WTC11 (cell line): Measurements from ENCODE around the gene FDXACB1. TPM values are rescaled to one million over a fixed set of nuclear protein-coding genes. Genes with fewer than 3 reads are reported as not detected.

ENCODE experiments used
- ATAC-seq: fragments of 200-7000 bp; cut with Tn5 transposase; 2 replicates; pipeline ENCODE4 v1.10.0; 2021; ENCODE audit warnings: mild to moderate bottlenecking, moderate library complexity
- CTCF ChIA-PET: fragments of 300-600 bp; sonication (Branson Sonifier 250); formaldehyde crosslinking; loops from one replicate; lab custom pipeline; 2021; ENCODE audit warnings: antibody characterized with exemption; lab: Charles Lee
- POLR2A ChIA-PET: fragments of 350-600 bp; sonication (Branson Sonifier 250); formaldehyde crosslinking; loops from one replicate; lab custom pipeline; 2021; ENCODE audit warnings: antibody characterized with exemption; lab: Charles Lee
- DNase-seq: peaks from one replicate; pipeline ENCODE4 v3.0.0; 2021; ENCODE audit warnings: low spot score
- H3K27ac Mint-ChIP-seq: 2 replicates; pipeline ENCODE4 v1.8.0; 2021; ENCODE audit warnings: mixed read lengths
- H3K27me3 Mint-ChIP-seq: 2 replicates; pipeline ENCODE4 v1.8.0; 2021; ENCODE audit warnings: low read depth, mild to moderate bottlenecking, moderate library complexity, mixed read lengths
- H3K36me3 Mint-ChIP-seq: 2 replicates; pipeline ENCODE4 v1.8.0; 2021; ENCODE audit warnings: mixed read lengths
- H3K4me1 Mint-ChIP-seq: 2 replicates; pipeline ENCODE4 v1.8.0; 2022; ENCODE audit warnings: mixed read lengths
- H3K4me3 Mint-ChIP-seq: 2 replicates; pipeline ENCODE4 v1.8.0; 2021; ENCODE audit warnings: mild to moderate bottlenecking, moderate library complexity, mixed read lengths
- H3K9me3 Mint-ChIP-seq: 2 replicates; pipeline ENCODE4 v1.8.0; 2021; ENCODE audit warnings: mixed read lengths
- AFF4 ChIP-seq: sonication (generic); formaldehyde crosslinking; IDR thresholded peaks from 2 replicates; pipeline ENCODE4 v1.8.1; 2023; ENCODE audit warnings: mild to moderate bottlenecking, missing genetic modification reagents, borderline replicate concordance
- AR ChIP-seq: fragments of 250-450 bp; sonication (Bioruptor Pico); IDR thresholded peaks from 2 replicates; pipeline ENCODE4 v1.9.0; 2021; ENCODE audit warnings: mild to moderate bottlenecking
- ERG ChIP-seq: fragments of 250-450 bp; sonication (Bioruptor Pico); IDR thresholded peaks from 2 replicates; pipeline ENCODE4 v1.8.0; 2021; ENCODE audit warnings: mild to moderate bottlenecking
- ESRRA ChIP-seq: sonication (generic); formaldehyde crosslinking; IDR thresholded peaks from 2 replicates; pipeline ENCODE4 v1.8.1; 2022; ENCODE audit warnings: mild to moderate bottlenecking, missing genetic modification reagents, borderline replicate concordance
- HMGXB4 ChIP-seq: sonication (generic); formaldehyde crosslinking; IDR thresholded peaks from 2 replicates; pipeline ENCODE4 v1.8.1; 2023; ENCODE audit warnings: mild to moderate bottlenecking, moderate library complexity, missing genetic modification reagents
- JUN ChIP-seq: sonication (generic); formaldehyde crosslinking; IDR thresholded peaks from 2 replicates; pipeline ENCODE4 v1.8.0; 2023; ENCODE audit warnings: mild to moderate bottlenecking, missing genetic modification reagents
- OVOL2 ChIP-seq: fragments of 250-450 bp; sonication (Bioruptor Pico); IDR thresholded peaks from 2 replicates; pipeline ENCODE4 v1.9.0; 2021; ENCODE audit warnings: mild to moderate bottlenecking, borderline replicate concordance
- SMAD3 ChIP-seq: sonication (generic); formaldehyde crosslinking; IDR thresholded peaks from 2 replicates; pipeline ENCODE4 v1.8.0; 2022; ENCODE audit warnings: missing genetic modification reagents, mild to moderate bottlenecking, borderline replicate concordance
- SMAD4 ChIP-seq: sonication (generic); formaldehyde crosslinking; IDR thresholded peaks from 2 replicates; pipeline ENCODE4 v1.8.0; 2022; ENCODE audit warnings: mild to moderate bottlenecking, missing genetic modification reagents
- SP1 ChIP-seq: sonication (generic); formaldehyde crosslinking; conservative IDR thresholded peaks from 2 replicates; pipeline ENCODE4 v1.8.1; 2022; ENCODE audit warnings: missing genetic modification reagents
- ZNF281 ChIP-seq: sonication (generic); formaldehyde crosslinking; IDR thresholded peaks from 2 replicates; pipeline ENCODE4 v1.8.0; 2023; ENCODE audit warnings: mild to moderate bottlenecking, missing genetic modification reagents
- ZNF317 ChIP-seq: sonication (generic); formaldehyde crosslinking; IDR thresholded peaks from 2 replicates; pipeline ENCODE4 v1.8.1; 2023; ENCODE audit warnings: low read depth, mild to moderate bottlenecking, moderate library complexity, missing genetic modification reagents, borderline replicate concordance
- ZNF423 ChIP-seq: fragments of 250-450 bp; sonication (Bioruptor Pico); IDR thresholded peaks from 2 replicates; pipeline ENCODE4 v2.1.2; 2022; ENCODE audit warnings: mild to moderate bottlenecking, moderate library complexity
- ZNF671 ChIP-seq: fragments of 250-450 bp; sonication (Bioruptor Pico); IDR thresholded peaks from 2 replicates; pipeline ENCODE4 v1.8.0; 2021; ENCODE audit warnings: mild to moderate bottlenecking
- ZSCAN18 ChIP-seq: fragments of 250-450 bp; sonication (Bioruptor Pico); IDR thresholded peaks from 2 replicates; pipeline ENCODE4 v2.1.2; 2022; ENCODE audit warnings: mild to moderate bottlenecking, moderate library complexity
- total RNA-seq: library from RNA; stranded (reverse); gene quantifications from 3 replicates; pipeline ENCODE4 v1.2.3, GENCODE V29; 2021

The FDXACB1 gene
- total RNA-seq, 1 experiment from 2014 or later, result 2.5 TPM

GRCh38 chr11:111840143-111840542 lies 38.8 kb downstream of the FDXACB1 start (continued):
- TF ChIP-seq ERG (CRISPR knock-in tag) (no peak), ZSCAN18 (CRISPR knock-in tag) (no peak), ZNF671 (CRISPR knock-in tag) (no peak), ZNF423 (CRISPR knock-in tag) (no peak), SMAD4 (no peak), ESRRA (CRISPR knock-in tag) (no peak), JUN (CRISPR knock-in tag) (no peak), SMAD3 (CRISPR knock-in tag) (no peak), ZNF281 (CRISPR knock-in tag) (no peak), HMGXB4 (no peak), AFF4 (CRISPR knock-in tag) (no peak)

- H3K27ac Mint-ChIP-seq, result no peak overlapping the region
- H3K27me3 Mint-ChIP-seq, result no peaks in the 10 kb centered on the region
- H3K36me3 Mint-ChIP-seq, result no peaks in the 10 kb centered on the region
- ATAC-seq (no peak), DNase-seq (no peak)
- POLR2A ChIA-PET, result no interaction called here
- H3K4me3 Mint-ChIP-seq, result no peak overlapping the region
- CTCF ChIA-PET, result no interaction called here
- peaks cover 17% of the 10 kb centered on the region for H3K4me1 Mint-ChIP-seq
- no peaks in the 10 kb centered on the region for H3K9me3 Mint-ChIP-seq
- TF ChIP-seq AR (no peak), ZNF317 (no peak), OVOL2 (no peak), SP1 (CRISPR knock-in tag) (no peak)
These were observed 40.9 kb downstream of the FDXACB1 start for GRCh38 chr11:111838054-111838453.
